ENCODE measurements around the gene MICAL3.

Gene MICAL3

DNA sequence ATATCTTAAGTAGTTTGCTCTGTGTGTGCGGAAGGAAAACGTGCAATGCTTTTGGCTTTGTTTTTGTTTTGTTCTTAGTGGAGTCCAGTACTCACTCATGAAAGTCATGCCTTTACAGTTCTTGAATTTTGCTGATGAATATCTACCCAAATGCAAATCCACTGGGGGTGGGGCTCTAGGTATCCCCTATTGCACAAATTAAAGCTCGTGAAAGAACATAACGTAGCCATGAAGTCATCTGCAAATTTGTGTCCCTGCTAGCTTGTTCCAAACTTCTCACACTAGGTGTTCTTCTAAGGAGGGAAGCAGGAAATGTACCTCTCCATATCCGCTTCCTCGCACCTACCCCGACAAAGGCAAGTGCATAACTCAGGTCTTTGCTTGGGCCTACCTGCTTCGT is 118.9 kb downstream of the MICAL3 start:
- no peak for DNase-seq

DNA sequence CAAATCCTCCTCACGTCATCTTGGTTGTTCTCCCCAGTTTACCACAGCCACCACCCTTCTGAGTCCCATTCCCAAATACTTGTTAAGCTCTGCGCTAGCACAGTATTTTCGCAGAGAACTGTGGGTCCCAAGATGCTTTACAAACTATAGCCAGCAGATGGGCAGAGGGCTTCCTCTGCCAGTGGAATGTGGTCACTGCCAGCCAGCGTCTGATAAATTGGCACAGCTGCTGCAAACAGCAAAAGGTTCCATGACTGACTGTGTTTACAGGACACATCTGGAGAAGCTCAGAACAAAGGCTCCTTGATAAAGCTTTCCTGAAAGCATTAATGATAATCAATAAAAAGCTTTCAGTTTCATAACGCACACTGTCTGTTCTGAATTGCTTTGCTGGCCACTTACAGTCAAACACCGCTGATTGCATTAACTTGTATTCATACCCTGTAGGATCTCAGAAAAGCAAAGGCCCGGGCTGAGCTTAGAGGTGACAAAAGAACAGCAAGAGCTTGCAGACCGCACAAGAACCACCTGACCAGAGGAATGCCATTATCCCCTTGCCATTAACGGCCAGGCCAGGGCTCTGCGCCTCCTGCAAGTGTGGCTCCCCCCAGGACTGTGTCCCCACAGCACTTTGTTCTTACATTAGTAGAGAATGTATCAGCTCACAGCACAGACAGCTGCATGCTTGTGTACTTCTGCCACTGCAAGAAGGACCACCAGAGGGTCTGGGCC is 120.6 kb downstream of the MICAL3 start:
- no peak for DNase-seq

DNA sequence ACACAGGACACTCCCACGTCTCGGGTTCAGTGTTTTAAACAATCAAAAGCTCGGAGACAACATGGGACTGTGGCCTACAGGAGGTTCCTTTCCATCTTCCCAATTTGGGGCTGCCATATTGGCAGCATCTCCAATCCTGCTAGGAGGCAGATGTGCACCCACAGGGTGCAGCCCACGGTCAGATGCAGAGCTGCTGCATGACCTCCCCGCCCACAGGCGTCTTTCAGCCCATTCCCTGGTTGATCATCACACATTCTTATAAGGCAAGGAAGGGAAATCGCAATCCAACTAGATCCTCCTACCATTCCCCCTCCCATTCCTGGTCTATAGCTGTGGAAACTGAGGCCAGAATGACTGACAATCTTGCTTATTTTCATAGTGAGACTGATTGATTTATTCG is 121.4 kb downstream of the MICAL3 start:
- no peak for DNase-seq

DNA sequence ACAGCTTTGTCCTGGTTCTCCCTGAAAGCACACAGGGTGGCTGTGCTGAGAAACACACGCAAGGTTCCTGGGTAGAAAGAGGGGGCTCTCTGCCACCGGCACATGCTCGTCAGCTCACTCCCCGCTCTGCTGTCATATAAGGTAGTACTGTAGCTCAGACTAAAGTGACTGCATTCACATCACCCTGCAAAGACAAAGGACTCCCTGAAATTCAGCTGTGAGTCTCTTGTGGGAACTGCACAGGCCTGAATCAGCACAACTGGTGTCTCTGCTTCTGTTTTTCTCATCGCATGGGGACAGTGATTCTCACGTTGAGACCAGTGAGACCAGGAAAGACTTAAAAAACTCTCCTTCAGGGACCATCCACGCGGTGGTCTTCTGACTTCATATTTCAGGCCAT is 126.0 kb downstream of the MICAL3 start:
- no peak for DNase-seq

DNA sequence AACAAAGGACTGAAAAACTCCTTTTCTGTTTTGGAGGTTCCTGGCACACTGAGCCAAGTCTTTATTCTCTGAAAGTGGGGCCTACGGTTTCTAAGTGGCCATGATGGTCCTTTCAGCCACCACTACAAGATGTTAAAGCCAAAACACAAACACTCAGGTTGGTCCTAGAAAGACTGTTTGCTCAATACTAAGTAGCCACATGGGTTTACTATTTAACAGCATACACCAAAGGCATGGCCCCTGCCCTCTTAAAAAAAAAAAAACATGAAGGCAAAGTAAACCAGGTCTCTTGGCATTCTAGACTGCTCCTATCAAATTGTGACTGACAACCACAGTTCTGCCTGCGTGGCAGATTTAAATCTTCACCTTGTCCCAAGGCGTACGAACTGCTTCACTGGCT is 126.5 kb downstream of the MICAL3 start:
- no peak for DNase-seq

DNA sequence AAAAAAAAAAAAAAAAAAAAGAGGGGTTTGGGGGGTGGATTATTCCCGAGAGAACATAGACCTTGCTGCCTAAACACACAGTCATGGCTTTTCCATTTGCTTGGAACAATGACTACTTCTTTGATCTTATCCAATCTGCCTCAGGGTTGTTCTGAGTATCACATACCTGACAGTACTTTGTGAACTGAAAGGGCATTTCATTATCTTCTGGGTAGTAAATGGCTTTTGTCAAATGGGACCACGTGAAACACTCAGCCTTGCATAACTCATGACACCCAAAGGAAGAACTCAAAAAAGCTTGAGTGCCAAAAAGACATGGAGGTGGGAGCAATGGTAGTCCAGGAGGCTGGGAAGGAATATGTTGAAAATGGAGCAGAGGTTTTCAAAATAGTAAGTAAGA is 126.9 kb downstream of the MICAL3 start:
- no peak for DNase-seq

DNA sequence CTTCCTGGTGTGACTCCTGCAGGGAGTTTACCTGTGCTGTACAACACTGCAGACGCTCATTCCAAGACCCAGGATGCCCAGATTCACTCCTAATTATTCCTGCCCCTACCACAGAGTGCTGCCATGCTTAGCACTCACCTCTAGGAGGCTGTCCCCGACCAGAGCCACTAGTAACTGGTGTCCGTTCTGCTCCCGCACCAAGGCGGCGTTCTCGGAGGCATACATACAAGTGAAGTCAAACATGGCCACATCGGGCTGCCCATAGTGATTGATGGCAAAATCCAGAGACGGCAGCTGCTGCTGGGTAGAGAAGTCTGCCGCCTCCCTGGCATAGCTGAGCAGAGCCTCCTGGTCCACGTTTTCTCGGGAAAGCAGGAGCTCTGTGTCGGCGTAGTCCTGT is 127.8 kb downstream of the MICAL3 start:
- DNase-seq = no peak

DNA sequence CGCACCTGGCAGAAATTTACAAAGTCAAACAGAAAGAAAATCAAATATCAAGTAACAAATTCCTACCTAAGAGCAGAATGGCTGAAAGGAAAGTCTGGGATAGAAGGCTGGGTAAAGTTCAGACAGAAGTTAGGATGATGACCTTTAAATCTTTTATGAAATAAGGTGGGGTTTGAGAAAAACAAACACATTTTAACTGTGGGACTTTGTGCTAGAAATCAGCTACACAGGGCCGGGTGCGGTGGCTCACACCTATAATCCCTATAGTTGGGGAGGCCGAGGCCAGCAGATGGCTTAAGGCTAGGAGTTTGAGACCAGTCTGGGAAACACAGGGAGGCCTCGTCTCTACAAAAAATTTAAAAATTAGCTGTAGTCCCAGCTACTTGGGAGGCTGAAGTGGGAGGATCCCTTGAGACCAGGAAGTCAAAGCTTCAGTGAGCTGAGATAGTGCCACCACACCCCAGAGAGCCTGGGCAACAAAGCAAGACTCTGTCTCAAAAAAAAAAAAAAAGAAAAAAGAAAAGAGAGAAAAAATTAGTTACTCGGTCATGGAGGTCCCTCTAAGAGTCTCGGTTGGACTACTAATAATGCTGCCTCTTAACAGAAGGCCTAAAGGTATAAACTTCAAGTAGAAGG is 130.3 kb downstream of the MICAL3 start:
- no peak for DNase-seq

DNA sequence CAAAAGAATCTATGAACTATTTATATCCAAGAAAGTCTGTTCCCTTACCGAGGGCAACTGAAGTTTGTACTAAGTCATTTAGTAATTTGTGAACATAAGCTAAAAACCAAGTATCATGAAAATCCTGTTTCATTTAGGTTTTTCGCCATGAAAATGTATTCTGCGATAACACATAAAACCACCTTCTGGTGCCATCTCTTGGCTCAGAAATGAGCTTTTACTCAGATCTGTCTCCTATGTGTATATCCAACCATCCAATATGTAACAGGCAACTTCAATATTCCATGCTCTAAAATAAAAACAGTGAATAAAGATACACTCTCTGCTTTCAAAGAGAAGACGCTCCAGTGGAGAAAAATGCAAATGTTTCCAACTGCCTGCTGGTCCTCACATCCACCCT is 132.0 kb downstream of the MICAL3 start:
- no peak for DNase-seq

DNA sequence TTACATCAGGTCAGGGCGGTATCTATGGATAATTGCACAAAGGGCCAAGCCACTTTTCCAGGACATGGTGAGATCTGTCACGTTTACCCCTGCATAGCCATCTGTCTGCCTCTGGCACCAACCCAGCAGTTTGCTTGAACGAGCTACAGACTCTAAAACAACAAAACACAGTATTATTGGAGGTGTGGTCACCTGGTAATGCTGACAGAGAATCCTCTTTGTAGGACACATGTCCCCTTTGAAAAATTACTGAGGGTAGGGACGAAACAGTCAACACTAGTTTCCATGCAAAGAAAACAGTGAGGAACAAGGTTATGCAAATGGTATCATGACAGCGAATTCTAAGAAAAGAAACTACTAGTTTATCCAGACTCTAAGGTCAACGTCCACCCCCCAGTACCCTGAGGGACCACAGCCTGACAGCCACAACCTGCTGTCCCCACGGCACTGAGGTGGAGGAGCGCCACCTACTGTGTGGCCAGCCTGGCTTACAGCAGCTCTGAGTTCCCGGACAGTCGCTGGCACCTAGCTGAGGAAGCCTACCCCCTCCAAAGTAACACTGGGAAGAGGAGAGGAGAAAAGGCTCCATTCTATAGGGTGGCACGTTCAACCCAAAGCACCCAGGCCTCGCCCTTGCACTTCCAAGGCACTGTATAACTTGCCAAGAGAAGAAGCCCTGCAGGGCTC is 132.7 kb downstream of the MICAL3 start:
- no peak for DNase-seq

DNA sequence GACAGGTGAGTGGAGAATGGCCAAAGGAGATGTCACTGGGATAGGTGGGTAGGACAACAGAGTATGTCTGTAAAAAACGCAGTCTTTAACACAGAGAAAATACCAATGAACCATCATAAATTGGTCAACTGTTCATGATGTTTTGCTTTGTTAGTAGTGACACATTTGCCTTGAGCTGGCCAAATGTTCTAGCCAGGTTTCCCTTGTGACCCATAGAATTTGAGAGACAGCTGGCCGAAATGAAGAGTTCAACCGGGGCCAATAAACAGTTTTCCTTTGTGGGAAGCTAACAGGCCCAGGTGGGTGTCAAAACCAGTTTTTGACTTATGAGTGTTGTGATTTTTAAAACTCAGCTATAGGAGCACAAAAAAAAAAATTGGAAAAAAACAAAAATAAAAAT is 133.5 kb downstream of the MICAL3 start:
- DNase-seq = no peak

DNA sequence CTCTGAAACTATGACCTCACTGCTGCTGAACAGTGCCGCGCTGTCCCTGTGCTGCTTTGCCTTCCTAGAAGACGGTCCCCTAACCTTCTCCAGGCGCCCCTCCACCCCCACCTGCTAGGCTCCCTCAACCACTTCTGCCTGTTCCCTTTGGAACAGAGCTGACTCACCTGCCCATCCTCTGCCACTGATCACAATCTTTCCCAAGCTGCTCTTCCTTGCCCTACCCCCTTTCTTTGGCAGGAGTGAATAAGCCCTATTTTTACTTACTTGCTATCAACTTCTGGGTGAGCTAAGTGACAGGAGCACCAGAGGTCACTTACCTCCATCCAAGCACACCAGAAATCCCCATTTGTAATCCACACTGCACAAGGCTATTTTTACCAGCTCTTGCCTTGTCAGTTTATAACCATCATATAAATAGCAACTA is 134.1 kb downstream of the MICAL3 start:
- no peak for DNase-seq

DNA sequence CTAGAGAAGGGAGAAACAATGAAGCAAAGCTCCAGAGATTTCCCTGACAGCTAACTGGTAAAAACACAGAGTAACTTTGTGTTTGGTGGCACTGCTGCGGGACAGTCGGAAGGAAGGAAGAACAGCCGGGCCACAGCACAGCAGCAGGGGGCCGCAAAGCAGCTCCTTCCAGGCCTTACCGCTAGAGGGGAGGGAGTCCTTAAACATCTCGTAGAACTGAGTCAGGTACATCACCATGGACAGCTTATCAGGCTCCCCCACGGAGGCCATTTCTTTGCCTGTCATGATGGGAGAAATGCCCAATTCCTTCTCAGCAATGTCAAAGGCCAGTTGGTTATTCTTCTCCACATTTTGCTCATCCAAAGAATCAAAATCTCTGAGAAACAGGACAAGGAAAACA is 135.5 kb downstream of the MICAL3 start:
- DNase-seq = no peak

DNA sequence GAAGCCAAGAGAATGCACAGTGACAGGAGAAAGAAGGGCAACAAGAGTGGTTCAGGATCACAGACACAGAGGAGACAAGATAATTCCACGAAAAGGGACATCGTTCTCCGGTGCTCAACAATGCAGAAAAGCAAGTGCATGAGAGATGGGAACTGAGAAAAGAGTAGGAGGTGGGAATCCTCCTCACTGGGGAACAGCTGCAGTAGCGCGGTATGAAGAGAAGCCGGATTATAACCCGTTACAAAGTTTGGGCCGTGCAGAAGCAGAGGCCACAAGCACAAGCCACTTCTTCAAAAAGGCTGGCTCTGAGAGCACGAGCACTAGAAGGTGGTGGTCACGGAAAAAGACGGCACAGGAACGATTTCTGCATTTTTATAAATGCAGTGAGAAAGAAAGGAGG is 135.9 kb downstream of the MICAL3 start:
- no peak for DNase-seq

DNA sequence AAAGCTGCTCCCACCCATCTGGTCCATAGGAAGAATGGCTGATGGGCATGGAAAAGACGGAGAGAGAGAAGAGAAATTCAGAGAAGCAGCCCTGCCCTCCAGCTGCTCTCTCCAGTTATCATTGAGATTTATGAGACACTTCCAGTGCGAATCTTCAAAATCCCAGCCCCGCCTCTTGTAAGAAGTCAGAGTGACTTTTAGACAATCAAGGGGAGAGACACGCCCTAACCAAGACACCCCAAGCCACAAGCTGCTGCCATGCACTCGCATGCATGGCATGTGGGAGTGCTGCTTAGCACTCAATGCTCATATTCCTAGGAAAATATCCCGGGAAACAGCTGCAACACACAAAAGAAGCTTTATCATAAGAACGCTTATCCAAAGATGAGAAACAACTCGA is 139.5 kb downstream of the MICAL3 start:
- DNase-seq = no peak

DNA sequence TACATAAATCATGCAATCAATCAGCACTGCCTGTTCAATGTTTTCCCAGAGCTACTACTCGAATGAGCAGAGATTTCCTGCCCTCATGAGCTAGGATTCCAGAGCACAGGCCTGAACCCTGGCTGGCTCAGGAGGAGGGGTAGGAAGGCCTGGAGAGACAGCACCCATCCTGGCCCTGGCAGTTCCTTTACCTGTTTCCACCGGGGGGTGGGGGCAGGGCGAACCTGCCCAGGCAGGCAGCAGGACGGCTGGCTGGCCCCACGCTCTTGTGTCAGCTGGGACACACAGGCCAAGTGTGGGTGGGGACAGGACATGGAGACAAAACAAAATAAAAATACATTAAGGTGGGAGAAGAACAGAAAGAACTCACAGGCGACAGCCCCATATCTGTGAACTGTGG is 140.3 kb downstream of the MICAL3 start:
- no peak for DNase-seq

DNA sequence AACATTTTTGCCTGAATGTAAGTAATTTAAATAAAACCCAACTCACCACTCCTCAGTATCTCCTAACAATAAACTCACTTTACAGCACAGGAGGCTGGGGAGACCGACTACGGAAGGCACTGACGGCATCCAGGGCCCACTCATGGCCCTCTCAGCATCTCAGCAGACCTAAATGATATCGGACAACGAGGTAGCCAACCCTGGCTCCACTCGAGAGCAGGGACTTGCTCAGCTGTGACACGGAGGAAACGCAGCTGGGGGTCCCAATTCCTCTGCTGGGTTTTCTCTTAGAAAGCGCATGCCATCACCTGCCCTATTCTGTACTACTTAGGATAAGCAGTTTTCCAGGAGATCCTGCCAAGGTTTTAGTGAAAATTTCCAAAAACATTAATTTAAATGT is 141.0 kb downstream of the MICAL3 start:
- no peak for DNase-seq

DNA sequence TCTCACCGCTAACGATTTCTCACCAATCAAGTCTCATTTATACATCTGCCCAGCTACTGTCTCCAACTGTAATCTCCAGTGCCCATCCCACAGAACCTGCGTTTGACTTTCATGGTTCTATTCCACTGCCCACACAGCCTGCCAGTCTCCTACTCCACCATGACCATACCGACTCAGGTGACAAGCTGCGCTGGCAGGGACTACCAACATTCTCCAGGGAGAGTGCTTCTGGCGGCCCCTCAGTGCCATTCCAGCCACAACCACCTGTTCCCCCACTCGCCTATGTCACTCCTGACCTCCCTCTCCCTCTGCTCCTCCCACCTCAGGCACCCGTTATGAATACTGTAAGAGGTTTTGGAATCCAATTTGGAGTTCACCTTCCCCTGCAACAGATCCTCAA is 141.6 kb downstream of the MICAL3 start:
- DNase-seq = no peak

DNA sequence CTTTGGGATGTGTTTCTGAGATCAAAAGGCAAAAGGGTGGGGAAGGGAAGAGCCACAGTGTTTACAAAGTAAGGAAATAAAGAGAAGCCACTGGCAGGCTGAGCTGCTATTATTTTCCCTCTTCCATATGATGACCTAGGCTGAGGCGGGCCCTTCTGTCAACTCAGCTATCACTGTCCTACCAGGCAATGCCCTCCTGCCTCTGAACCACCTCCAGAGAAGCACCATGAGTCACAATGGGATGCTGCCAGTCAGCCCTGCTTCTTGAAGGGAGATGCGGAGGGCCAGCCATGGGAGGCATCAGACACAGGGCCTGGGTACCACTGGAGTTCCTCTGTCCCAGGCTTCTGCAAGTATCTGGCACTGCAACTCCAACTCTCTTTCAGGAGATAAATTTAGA is 142.2 kb downstream of the MICAL3 start:
- no peak for DNase-seq

DNA sequence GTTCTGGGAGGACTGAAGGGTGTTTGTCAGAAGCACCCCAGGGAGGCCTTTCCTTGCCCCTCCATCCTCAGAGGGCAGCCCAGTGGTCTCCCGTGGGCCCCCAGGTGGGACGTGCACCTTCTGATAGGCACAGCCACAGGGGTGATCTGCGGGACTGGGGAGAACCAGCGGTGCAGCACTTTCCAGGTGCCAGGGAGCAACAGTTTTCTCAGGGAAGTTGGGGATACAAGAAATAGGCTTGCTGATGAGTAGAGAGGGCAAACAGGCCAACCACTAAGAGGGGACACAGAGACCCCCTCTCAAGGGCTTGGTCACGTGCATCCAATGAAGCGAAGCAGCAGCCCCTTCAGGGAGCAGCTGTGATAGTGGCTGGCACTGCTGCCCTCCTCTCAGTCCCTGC is 143.0 kb downstream of the MICAL3 start:
- DNase-seq = no peak

DNA sequence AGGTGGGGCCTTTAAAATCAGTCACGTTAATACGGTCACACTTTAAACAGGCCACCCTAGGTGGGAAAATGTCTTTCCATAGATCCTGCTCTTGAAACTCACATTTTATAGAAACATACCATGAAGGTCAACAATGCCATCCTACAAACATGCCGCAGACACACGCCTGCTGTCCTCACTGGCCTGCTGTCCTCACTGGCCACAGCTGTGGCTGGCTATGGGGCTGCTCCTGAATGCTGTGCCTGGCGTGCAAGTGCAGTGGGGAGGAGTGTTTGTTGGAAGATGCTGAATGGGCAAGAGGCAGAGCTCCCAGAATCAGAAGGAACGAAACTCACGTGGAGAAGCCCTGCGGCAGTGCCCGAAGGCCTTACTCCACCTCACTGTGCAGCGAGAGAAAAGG is 143.9 kb downstream of the MICAL3 start:
- no peak for DNase-seq

DNA sequence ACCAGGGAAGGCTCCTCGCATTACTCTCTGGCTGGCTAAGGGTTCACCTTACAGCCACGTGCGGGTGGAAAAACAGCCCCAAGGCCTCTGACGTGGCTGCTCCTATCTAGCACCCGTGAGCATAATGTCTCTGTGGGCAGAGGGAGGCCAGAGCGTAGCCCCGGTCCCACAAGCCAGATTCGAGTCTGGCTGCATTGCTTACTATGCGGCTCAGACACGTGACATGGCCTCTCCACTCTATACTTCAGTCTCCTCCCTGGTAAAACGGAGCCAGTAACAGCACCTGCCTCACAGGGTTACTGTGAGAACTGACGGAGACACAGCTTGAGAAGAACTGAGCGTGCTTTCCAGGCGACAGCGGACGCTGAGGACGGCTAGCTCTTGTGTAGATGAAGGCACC is 144.3 kb downstream of the MICAL3 start:
- DNase-seq = no peak

DNA sequence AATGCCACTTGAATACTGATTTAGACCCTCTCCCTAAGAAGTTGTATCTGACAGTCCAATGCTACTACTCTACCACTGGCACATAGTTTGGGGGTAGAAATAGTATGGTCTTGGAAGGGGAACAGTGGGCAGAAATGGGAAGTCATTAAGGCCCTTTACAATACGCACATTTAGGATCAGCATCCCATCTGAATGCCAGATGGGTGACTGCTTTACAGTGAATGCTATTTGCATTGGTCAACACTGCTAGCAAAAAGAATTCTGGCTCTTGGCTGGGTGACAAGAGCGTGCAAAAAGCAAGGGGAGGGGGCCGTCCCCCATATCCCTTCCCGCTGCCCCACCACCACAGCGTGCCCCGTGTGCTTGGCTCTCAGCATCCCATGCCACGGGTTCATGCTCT is 145.4 kb downstream of the MICAL3 start:
- no peak for DNase-seq

DNA sequence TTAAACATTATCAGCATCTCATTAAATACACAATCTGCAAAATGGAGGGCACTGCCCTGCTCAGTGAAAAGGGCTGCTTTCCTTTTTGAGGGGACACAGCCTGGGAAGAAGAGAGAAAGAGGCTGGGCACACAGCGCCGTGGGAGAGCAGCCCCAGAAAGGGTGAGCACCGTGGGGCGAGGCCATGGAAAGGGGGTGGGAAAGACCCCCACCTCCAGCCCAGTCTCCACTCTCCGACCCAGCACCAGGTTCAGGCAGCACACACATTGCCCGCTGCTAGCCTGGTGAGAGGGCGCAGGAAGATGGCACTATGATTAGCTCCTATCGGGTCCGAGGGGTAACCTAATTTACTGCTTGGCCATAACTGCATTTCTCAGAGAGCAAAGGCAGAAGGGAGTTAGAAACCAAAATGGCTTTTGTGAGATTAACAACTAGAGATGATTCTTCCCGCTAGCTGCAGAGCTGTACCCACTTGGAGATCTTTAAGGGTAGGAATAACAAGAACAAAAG is 146.1 kb downstream of the MICAL3 start:
- DNase-seq = no peak

Data from T1000 (cell line).